ENCODE results near the gene ZDHHC11. TPM values are rescaled to one million over a fixed set of nuclear protein-coding genes. Genes with fewer than 3 reads are reported as not detected.
"Not testable (repeated sequence)": the region's sequence is repeated elsewhere in the genome, so short reads cannot be mapped to it uniquely, and the experiment has no call there.

Gene ZDHHC11
- total RNA-seq, 4 donors from 2014 or later, result 0.54 to 5.3 (median 2.8) TPM

GRCh38 chr5:773517-774264, 77.1 kb downstream of the ZDHHC11 start:
- intact Hi-C loops (cut with DNase I), result loop anchor here (10.0 kb wide), 1 partner anchor 99 kb away; no protein-coding TSS in a partner anchor
- DNase-seq, result no peak
- WGBS, 2 donors, result 89 to 93% methylated on average over 6 to 8 of the region's 12 CpGs
- Histone ChIP-seq H3K27ac (no peak overlapping the region), H3K36me3 (no peaks in the 10 kb centered on the region), H3K27me3 (no peaks in the 10 kb centered on the region), H3K4me3 (replicated peaks in 1 of 3) (no peak overlapping the region), H3K9me3 (no peaks in the 10 kb centered on the region), H3K4me1 (no peaks in the 10 kb centered on the region)
- TF ChIP-seq CTCF (IDR thresholded peaks at IDR 0.05) (no peak), POLR2A (IDR thresholded peaks at IDR 0.05) (no peak)

GRCh38 chr5:772931-773330, 77.9 kb downstream of the ZDHHC11 start:
- H3K36me3 ChIP-seq, result not testable (repeated sequence)

GRCh38 chr5:772547-772890, 78.3 kb downstream of the ZDHHC11 start:
- H3K9me3 ChIP-seq; H3K36me3 ChIP-seq; DNase-seq; H3K4me1 ChIP-seq; H3K27ac ChIP-seq; H3K4me3 ChIP-seq (replicated peaks in 1 of 3); H3K27me3 ChIP-seq: not testable (repeated sequence)
- intact Hi-C loops (cut with DNase I), result loop anchor here (10.0 kb wide), 1 partner anchor 98 kb away; no protein-coding TSS in a partner anchor
- WGBS, 2 donors, result 70 to 72% methylated on average over 4 to 6 of the region's 14 CpGs

More at GRCh38 chr5:772931-773330, 77.9 kb downstream of the ZDHHC11 start:
- not testable (repeated sequence) for H3K9me3 ChIP-seq; H3K4me1 ChIP-seq; DNase-seq; H3K4me3 ChIP-seq (replicated peaks in 1 of 3); H3K27me3 ChIP-seq; H3K27ac ChIP-seq
- 83 to 86% methylated on average over 13 of the region's 13 CpGs for WGBS, 2 donors
- intact Hi-C loops (cut with DNase I), result loop anchor here (10.0 kb wide), 1 partner anchor 98 kb away; no protein-coding TSS in a partner anchor

GRCh38 chr5:771841-772546, 78.8 kb downstream of the ZDHHC11 start:
- intact Hi-C loops (cut with DNase I), result loop anchor here (10.0 kb wide), 1 partner anchor 97 kb away; no protein-coding TSS in a partner anchor
- H3K27me3 ChIP-seq; H3K27ac ChIP-seq; H3K4me3 ChIP-seq (replicated peaks in 1 of 3); H3K36me3 ChIP-seq; DNase-seq; H3K9me3 ChIP-seq; H3K4me1 ChIP-seq: not testable (repeated sequence)
- WGBS, 2 donors, result 71 to 76% methylated on average over 9 to 14 of the region's 31 CpGs

GRCh38 chr5:771087-771781, 79.6 kb downstream of the ZDHHC11 start:
- intact Hi-C loops (cut with DNase I), result loop anchor here (10.0 kb wide), 1 partner anchor 96 kb away; no protein-coding TSS in a partner anchor
- not testable (repeated sequence) for H3K36me3 ChIP-seq; H3K27ac ChIP-seq; DNase-seq; H3K4me1 ChIP-seq; H3K9me3 ChIP-seq; H3K27me3 ChIP-seq; H3K4me3 ChIP-seq (replicated peaks in 1 of 3)
- 84 to 92% methylated on average over 7 to 18 of the region's 19 CpGs for WGBS, 2 donors

GRCh38 chr5:770585-770984, 80.2 kb downstream of the ZDHHC11 start:
- DNase-seq, result not testable (repeated sequence)

GRCh38 chr5:769485-770145, 81.2 kb downstream of the ZDHHC11 start:
- not testable (repeated sequence) for H3K36me3 ChIP-seq; H3K27me3 ChIP-seq; H3K9me3 ChIP-seq; H3K4me3 ChIP-seq (replicated peaks in 1 of 3); H3K4me1 ChIP-seq; DNase-seq; H3K27ac ChIP-seq
- intact Hi-C loops (cut with DNase I), result loop anchor here (10.0 kb wide), 1 partner anchor 95 kb away; no protein-coding TSS in a partner anchor
- whole genome bisulfite sequencing, 2 donors, result 94 to 95% methylated on average over 27 to 29 of the region's 29 CpGs

More at GRCh38 chr5:770585-770984, 80.2 kb downstream of the ZDHHC11 start:
- not testable (repeated sequence) for H3K36me3 ChIP-seq; H3K4me3 ChIP-seq (replicated peaks in 1 of 3); H3K27ac ChIP-seq; H3K4me1 ChIP-seq; H3K9me3 ChIP-seq; H3K27me3 ChIP-seq
- 98% methylated on average over 7 of the region's 10 CpGs; no CpG with 5 or more reads in 1 of the 2 donors for WGBS, 2 donors
- intact Hi-C loops (cut with DNase I), result loop anchor here (10.0 kb wide), 1 partner anchor 96 kb away; no protein-coding TSS in a partner anchor
